ENCODE measurements around the gene BORCS8. TPM values are rescaled to one million over a fixed set of nuclear protein-coding genes. Genes with fewer than 3 reads are reported as not detected.

BORCS8 gene
- total and polyA plus RNA-seq, 2 of the 13 experiments (the other 11 are each of a cell fraction or from before 2014, with no cell fraction given) = 9.6 to 13.3 TPM

GRCh38 chr19:19167612-19168011 lies 24.3 kb downstream of the BORCS8 start:
- intact Hi-C loops (cut with micrococcal nuclease; ENCODE audit: unreplicated experiment) (no loop called here), in situ Hi-C loops (cut with HindIII; ENCODE audit: extremely low pct_ligation_motif_present, low pct_unique_long_range_greater_than_20kb) (no loop called here)
- Histone ChIP-seq H3K4me1 (ENCODE audit: insufficient read depth, low read length) (peaks cover 40% of the 10 kb centered on the region), H3K36me3 (replicated peaks in 1 of 2; ENCODE audit: control insufficient read depth in 1 of 2, insufficient read depth in 2 of 2, low read length in 2 of 2) (no peaks in the 10 kb centered on the region), H3K4me2 (ENCODE audit: low read depth, low read length) (no peak overlapping the region), H3K27me3 (ENCODE audit: control insufficient read depth in 1 of 2, insufficient read depth in 2 of 2, low read length in 2 of 2) (no peaks in the 10 kb centered on the region), H3K79me2 (ENCODE audit: insufficient read depth, low read length) (no peaks in the 10 kb centered on the region), H3K4me3 (replicated peaks in 1 of 3; ENCODE audit: insufficient read depth in 1 of 3, low read depth in 2 of 3, low read length in 3 of 3) (no peak overlapping the region), H3K27ac (ENCODE audit: extremely low read length, insufficient read depth, low read length) (no peak overlapping the region), H2AFZ (ENCODE audit: low read length) (no peak overlapping the region), H3K9me3 (ENCODE audit: low read length) (no peaks in the 10 kb centered on the region), H4K20me1 (ENCODE audit: insufficient read depth, low read length) (no peaks in the 10 kb centered on the region), H3K9ac (ENCODE audit: insufficient read depth, low read depth, low read length) (no peak overlapping the region)
- ChIA-PET POLR2A (interaction anchor here (1.3 kb wide), 1 partner anchor 25 kb away, joined by 3 read pairs; no protein-coding TSS in a partner anchor), CTCF (ENCODE audit: low intra/inter-chr PET ratio, low total read pairs) (no interaction called here)
- TF ChIP-seq ZNF740 (CRISPR knock-in tag; IDR thresholded peaks at IDR 0.05) (no peak), STAT5B (CRISPR knock-in tag; IDR thresholded peaks at IDR 0.05) (no peak), RAD21 (CRISPR knock-in tag; IDR thresholded peaks at IDR 0.05) (no peak), ZNF546 (CRISPR knock-in tag; conservative IDR thresholded peaks at IDR 0.05) (no peak), TRIM24 (CRISPR knock-in tag; IDR thresholded peaks at IDR 0.05) (no peak), ZNF816 (CRISPR knock-in tag; IDR thresholded peaks at IDR 0.05; ENCODE audit: borderline replicate concordance) (no peak), ZNF768 (CRISPR knock-in tag; IDR thresholded peaks at IDR 0.05) (peak; percentile 68; the same call in 1 of the 2 replicates)
- whole genome bisulfite sequencing (ENCODE audit: low lambda C conversion rate) = 89% methylated on average over 2 of the region's 3 CpGs
- FAIRE-seq = no peak
- BruUV-seq (replicated peaks) = no TSS peak
- ATAC-seq = no peak
- no peak for DNase-seq (ENCODE audit: low spot score)

GRCh38 chr19:19165396-19165795 lies 26.6 kb downstream of the BORCS8 start:
- in situ Hi-C loops (cut with HindIII; ENCODE audit: extremely low pct_ligation_motif_present, low pct_unique_long_range_greater_than_20kb) (no loop called here), intact Hi-C loops (cut with micrococcal nuclease; ENCODE audit: unreplicated experiment) (no loop called here)
- no peak for DNase-seq (ENCODE audit: low spot score)
- no peak for FAIRE-seq
- no peak overlapping the region for H3K4me2 ChIP-seq (ENCODE audit: low read depth, low read length)
- no peak for TF ChIP-seq TBL1XR1 (IDR thresholded peaks at IDR 0.05; ENCODE audit: borderline replicate concordance, low read length, partially characterized antibody)
- TF ChIP-seq ZNF83 (CRISPR knock-in tag; IDR thresholded peaks at IDR 0.05; ENCODE audit: borderline replicate concordance) = no peak
- TF ChIP-seq ZBTB43 (CRISPR knock-in tag; conservative IDR thresholded peaks at IDR 0.05) = no peak
- TF ChIP-seq RFX1 (IDR thresholded peaks at IDR 0.05) = no peak
- TF ChIP-seq ZMYM3 (CRISPR knock-in tag; IDR thresholded peaks at IDR 0.05) = 0 out of 2 replicates have a peak, but pooled peaks have one; percentile 49
- TF ChIP-seq RFXANK (CRISPR knock-in tag; IDR thresholded peaks at IDR 0.05) = no peak
- POLR2A ChIA-PET = no interaction called here
- BruUV-seq (replicated peaks) = no TSS peak
- CTCF ChIA-PET (ENCODE audit: low intra/inter-chr PET ratio, low total read pairs) = no interaction called here
- no peaks in the 10 kb centered on the region for H3K36me3 ChIP-seq (replicated peaks in 1 of 2; ENCODE audit: control insufficient read depth in 1 of 2, insufficient read depth in 2 of 2, low read length in 2 of 2)
- H3K4me1 ChIP-seq (ENCODE audit: insufficient read depth, low read length) = peaks cover 18% of the 10 kb centered on the region
- no peak overlapping the region for H3K4me3 ChIP-seq (replicated peaks in 1 of 3; ENCODE audit: insufficient read depth in 1 of 3, low read depth in 2 of 3, low read length in 3 of 3)
- no peaks in the 10 kb centered on the region for H3K9me3 ChIP-seq (ENCODE audit: low read length)
- no peaks in the 10 kb centered on the region for H3K27me3 ChIP-seq (ENCODE audit: control insufficient read depth in 1 of 2, insufficient read depth in 2 of 2, low read length in 2 of 2)
- no peaks in the 10 kb centered on the region for H4K20me1 ChIP-seq (ENCODE audit: insufficient read depth, low read length)
- no peak for ATAC-seq
- WGBS (ENCODE audit: low lambda C conversion rate) = 91% methylated on average over 1 of the region's 1 CpG
- no peak overlapping the region for H3K9ac ChIP-seq (ENCODE audit: insufficient read depth, low read depth, low read length)
- H2AFZ ChIP-seq (ENCODE audit: low read length) = no peak overlapping the region
- no peaks in the 10 kb centered on the region for H3K79me2 ChIP-seq (ENCODE audit: insufficient read depth, low read length)
- H3K27ac ChIP-seq (ENCODE audit: extremely low read length, insufficient read depth, low read length) = no peak overlapping the region
